ENCODE data around the gene ZDBF2. TPM values are rescaled to one million over a fixed set of nuclear protein-coding genes. Genes with fewer than 3 reads are reported as not detected.

The ZDBF2 gene
- total RNA-seq, 2 donors from 2014 or later: 1.7 to 5.8 TPM

DNA sequence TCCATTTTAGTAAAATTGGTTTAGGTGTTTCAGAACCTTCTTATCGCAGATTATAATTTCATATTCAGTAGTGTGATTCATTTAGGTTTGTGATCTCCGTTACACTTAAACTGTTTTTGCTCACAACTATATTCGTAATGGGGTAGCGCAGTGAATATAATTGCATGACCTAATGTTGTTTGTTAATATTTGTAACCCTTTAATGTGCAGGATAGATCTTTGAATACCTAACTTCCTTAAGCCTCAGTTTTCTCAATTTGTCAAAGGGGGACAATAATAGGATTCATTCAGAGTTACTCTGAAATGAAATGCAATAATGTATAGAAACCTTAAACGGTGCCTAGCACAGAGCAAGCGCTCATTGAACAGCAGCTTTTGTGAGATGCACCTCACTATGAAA, 558 bp upstream of the ZDBF2 start:
- no peaks in the 10 kb centered on the region for H3K36me3 ChIP-seq
- H3K4me3 ChIP-seq: peak overlapping the region; percentile 52
- H3K27me3 ChIP-seq: peaks cover 21% of the 10 kb centered on the region
- TF ChIP-seq CTCF (IDR thresholded peaks at IDR 0.05): no peak
- H3K9ac ChIP-seq (ENCODE audit: low read depth in 2 of 2, low read length in 2 of 2): peak overlapping the region in 1 of 2 donors; percentile 12
- intact Hi-C loops (cut with DNase I): loop anchor here (10.0 kb wide), 1 partner anchor 109 kb away; no protein-coding TSS in a partner anchor
- H3K9me3 ChIP-seq: no peaks in the 10 kb centered on the region
- H3K4me1 ChIP-seq: no peaks in the 10 kb centered on the region
- no peak overlapping the region for H3K27ac ChIP-seq
- DNase-seq: no peak

DNA sequence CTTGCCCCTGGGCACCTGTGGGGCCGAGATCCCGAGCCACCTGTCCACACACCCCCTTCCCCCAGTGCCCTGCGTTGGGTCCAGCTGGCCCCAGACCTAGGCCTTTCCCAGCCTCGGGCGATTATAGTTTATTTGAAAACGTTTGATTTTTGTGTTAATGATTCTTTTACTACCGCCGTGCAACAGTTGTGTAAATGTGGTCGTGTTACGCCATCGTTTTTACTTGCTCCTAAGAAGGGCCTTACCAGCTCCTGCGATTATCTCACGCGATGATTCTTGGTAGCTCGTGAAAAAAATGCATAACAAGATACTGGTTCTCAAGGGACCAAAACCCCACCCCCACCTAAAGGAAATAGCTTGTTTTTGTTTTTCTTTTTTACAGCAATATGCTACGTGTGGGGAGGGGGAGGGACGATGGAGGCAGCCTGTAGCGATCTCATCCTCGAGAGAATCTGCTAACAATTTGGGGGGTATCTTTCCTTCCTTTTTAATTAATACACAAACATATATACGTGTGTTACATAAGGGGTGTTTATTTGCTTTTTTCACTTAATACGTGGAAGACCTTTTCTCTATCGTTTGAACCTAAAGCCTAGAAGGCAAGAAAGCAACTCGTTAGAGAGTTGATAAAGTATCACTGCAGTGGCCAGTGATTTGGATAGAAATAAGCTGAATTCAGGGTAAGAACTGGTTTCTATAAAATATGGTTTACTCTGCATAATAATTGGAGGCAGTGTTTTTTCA, 1.0 kb downstream of the ZDBF2 start:
- intact Hi-C loops (cut with DNase I): loop anchor here (10.0 kb wide), 1 partner anchor 111 kb away; no protein-coding TSS in a partner anchor
- no peaks in the 10 kb centered on the region for H3K9me3 ChIP-seq
- H3K4me1 ChIP-seq: no peaks in the 10 kb centered on the region
- peak overlapping the region; percentile 34 to 51 for H3K9ac ChIP-seq (ENCODE audit: low read depth in 2 of 2, low read length in 2 of 2)
- H3K4me3 ChIP-seq: peak overlapping the region; percentile 52
- no peaks in the 10 kb centered on the region for H3K36me3 ChIP-seq
- no peak for TF ChIP-seq CTCF (IDR thresholded peaks at IDR 0.05)
- no peak overlapping the region for H3K27ac ChIP-seq
- DNase-seq: no peak
- H3K27me3 ChIP-seq: peaks cover 20% of the 10 kb centered on the region

DNA sequence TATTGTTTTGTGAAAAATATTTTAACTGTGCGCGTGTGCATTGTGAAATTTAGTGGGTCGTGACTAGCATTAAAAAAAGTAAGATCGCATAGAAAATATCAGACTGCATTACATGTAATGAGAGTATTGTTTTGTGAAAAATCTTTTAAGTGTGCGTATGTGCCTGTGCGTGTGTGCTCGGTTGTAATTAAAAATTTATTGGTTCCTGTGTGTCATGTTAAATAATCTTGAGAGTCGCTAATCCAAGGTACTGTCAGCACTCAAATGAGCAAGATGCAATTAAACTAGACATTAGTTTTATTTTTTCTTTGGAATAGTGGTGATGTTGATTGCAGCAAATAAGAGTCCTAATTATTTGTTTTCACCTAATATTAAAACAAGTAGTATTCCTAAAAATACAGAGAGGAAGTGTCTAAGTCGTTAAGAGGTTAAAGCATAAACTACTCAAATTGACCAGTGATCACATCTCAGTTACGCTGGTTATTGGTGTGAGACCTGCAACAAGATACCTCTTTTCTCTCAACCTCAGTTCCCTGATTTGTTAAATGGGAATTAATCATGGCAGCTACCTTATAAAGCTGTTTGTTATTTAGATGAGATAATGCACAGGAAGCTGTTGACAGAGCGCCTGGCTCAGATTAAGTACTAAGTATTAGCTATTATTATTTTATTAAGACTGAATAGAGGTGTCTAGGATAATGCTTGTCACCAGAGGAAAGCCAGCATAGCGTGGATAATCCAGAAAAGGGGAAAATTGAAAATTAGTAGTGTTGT, 1.9 kb downstream of the ZDBF2 start:
- Histone ChIP-seq H3K36me3 (no peaks in the 10 kb centered on the region), H3K9ac (ENCODE audit: low read depth in 2 of 2, low read length in 2 of 2) (no peak overlapping the region), H3K27me3 (peaks cover 13% of the 10 kb centered on the region), H3K4me3 (no peak overlapping the region), H3K9me3 (no peaks in the 10 kb centered on the region), H3K27ac (no peak overlapping the region), H3K4me1 (no peaks in the 10 kb centered on the region)
- intact Hi-C loops (cut with DNase I): loop anchor here (10.0 kb wide), 1 partner anchor 112 kb away; no protein-coding TSS in a partner anchor
- TF ChIP-seq CTCF (IDR thresholded peaks at IDR 0.05): no peak
- no peak for DNase-seq

DNA sequence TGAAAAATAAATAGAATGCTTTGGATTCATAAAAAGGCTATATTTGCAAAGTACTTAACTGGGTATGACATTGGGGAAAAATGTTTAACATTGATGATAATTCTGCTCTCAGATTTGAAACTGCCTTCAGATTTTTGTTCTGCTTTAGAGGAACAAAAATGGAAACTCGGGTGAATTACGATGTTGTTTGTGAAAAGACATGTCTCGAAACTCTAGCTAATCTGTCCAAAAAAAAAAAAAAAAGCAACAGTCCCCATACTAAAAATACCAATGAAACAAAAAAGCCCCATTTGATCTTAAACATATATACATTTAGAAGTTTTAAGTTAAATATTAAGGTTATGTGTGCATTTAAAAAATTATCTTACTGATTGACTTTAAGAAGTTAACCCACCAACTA, 3.0 kb downstream of the ZDBF2 start:
- Histone ChIP-seq H3K36me3 (no peaks in the 10 kb centered on the region), H3K27me3 (peaks cover 11% of the 10 kb centered on the region), H3K27ac (no peak overlapping the region), H3K9ac (ENCODE audit: low read depth in 2 of 2, low read length in 2 of 2) (no peak overlapping the region), H3K9me3 (no peaks in the 10 kb centered on the region), H3K4me3 (no peak overlapping the region), H3K4me1 (no peaks in the 10 kb centered on the region)
- no peak for TF ChIP-seq CTCF (IDR thresholded peaks at IDR 0.05)
- no peak for DNase-seq
- intact Hi-C loops (cut with DNase I): loop anchor here (10.0 kb wide), 1 partner anchor 113 kb away; no protein-coding TSS in a partner anchor

DNA sequence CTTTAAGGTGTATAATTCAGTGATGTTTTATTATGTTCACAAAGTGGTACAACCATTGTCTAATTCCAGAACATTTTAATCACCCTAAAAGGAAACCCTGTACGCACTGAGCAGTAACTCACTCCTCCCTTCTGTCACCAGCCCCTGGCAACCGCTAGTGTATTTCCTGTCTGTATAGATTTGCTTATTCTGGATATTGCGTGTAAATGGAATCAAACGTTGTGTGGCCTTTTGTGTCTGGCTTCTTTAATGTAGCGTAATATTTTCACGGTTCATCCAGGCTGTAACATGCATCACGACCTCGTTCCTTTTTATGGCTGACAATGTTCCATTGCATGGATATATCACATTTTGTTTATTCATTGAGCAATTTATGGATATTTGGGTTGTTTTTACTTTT, 8.3 kb downstream of the ZDBF2 start:
- DNase-seq: no peak
- Histone ChIP-seq H3K9ac (ENCODE audit: low read depth in 2 of 2, low read length in 2 of 2) (no peak overlapping the region), H3K4me3 (no peak overlapping the region), H3K4me1 (no peaks in the 10 kb centered on the region), H3K27me3 (no peaks in the 10 kb centered on the region), H3K36me3 (no peaks in the 10 kb centered on the region), H3K9me3 (no peaks in the 10 kb centered on the region), H3K27ac (no peak overlapping the region)
- no peak for TF ChIP-seq CTCF (IDR thresholded peaks at IDR 0.05)
- intact Hi-C loops (cut with DNase I): no loop called here

Data from colonic mucosa (tissue), 4 donors.